ENCODE measurements around the gene SCAANT1.
A peak's percentile ranks its signal among the peaks of the same experiment; 100 is the strongest.

Gene SCAANT1

DNA sequence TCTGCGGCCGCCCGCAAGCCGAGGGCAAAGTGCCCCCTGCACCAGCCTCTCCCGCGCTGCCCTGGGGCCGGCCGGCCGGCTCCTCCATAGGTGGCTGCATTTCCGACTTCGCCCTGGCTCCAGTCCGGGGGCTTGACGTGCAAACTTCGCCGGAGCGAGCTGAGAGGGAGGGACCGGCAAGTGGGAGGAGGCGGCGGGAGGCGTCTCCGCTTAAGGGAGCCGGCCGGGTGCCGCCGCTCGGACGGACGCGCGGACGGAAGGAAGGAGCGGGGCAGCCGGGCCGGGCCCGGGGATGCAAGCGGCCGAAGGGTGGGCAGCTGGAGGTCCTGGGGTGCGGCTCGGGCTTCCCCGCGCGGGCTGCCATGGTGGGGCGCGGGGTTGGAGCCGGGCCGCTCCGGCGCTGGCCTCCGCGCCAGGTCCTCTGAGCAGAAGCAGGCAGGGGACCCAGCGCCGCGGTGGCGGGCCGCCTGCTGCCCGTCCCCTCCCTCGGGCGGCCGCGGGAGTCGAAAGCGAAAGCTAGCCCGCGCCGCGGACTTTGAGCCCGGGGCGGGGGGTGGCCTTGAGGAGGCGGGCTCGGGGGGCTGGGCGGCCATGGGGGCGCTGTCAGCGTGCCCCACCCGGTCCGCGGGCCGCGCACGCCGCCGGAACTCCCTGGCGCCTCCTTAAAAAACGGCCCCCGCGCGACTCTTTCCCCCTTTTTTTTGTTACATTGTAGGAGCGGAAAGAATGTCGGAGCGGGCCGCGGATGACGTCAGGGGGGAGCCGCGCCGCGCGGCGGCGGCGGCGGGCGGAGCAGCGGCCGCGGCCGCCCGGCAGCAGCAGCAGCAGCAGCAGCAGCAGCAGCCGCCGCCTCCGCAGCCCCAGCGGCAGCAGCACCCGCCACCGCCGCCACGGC is at the start of gene SCAANT1:
TSS of gene SCAANT1 (minus strand) at position 511 of the 895 bp plus-strand sequence.
- Histone ChIP-seq H3K36me3 (ENCODE audit: control insufficient read depth, low read length) (peaks cover 40% of the 10 kb centered on the region), H3K79me2 (ENCODE audit: control insufficient read depth, low read length) (peaks cover 46% of the 10 kb centered on the region), H3K4me3 (ENCODE audit: low read length) (peak within 1 kb of the TSS; percentile 84), H3K27ac (ENCODE audit: low read depth, low read length) (peak within 1 kb of the TSS; percentile 72), H3K4me1 (ENCODE audit: control insufficient read depth, low read length) (peaks cover 30% of the 10 kb centered on the region), H4K20me1 (ENCODE audit: control insufficient read depth, insufficient read depth, low read depth, low read length) (0 out of 2 replicates have a peak, but pooled peaks cover 3% of the 10 kb centered on the region), H3K9me2 (replicated peaks; ENCODE audit: control insufficient read depth, low read length) (no peaks in the 10 kb centered on the region), H3K9me3 (ENCODE audit: control insufficient read depth, insufficient read depth, low read length) (no peaks in the 10 kb centered on the region), H3F3A (ENCODE audit: control insufficient read depth, insufficient read depth) (peaks cover 31% of the 10 kb centered on the region), H3K27me3 (ENCODE audit: control insufficient read depth, low read length) (no peaks in the 10 kb centered on the region), H3K4me2 (ENCODE audit: low read length) (peak within 1 kb of the TSS; percentile 94)
- TF ChIP-seq, protein P1, sequence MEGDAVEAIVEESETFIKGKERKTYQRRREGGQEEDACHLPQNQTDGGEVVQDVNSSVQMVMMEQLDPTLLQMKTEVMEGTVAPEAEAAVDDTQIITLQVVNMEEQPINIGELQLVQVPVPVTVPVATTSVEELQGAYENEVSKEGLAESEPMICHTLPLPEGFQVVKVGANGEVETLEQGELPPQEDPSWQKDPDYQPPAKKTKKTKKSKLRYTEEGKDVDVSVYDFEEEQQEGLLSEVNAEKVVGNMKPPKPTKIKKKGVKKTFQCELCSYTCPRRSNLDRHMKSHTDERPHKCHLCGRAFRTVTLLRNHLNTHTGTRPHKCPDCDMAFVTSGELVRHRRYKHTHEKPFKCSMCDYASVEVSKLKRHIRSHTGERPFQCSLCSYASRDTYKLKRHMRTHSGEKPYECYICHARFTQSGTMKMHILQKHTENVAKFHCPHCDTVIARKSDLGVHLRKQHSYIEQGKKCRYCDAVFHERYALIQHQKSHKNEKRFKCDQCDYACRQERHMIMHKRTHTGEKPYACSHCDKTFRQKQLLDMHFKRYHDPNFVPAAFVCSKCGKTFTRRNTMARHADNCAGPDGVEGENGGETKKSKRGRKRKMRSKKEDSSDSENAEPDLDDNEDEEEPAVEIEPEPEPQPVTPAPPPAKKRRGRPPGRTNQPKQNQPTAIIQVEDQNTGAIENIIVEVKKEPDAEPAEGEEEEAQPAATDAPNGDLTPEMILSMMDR (IDR thresholded peaks at IDR 0.05; ENCODE audit: low read depth, low read length, poor library complexity, severe bottlenecking) = no peak
- no peak for TF ChIP-seq EZH2phosphoT487 (IDR thresholded peaks at IDR 0.05; ENCODE audit: borderline replicate concordance, low read length)

DNA sequence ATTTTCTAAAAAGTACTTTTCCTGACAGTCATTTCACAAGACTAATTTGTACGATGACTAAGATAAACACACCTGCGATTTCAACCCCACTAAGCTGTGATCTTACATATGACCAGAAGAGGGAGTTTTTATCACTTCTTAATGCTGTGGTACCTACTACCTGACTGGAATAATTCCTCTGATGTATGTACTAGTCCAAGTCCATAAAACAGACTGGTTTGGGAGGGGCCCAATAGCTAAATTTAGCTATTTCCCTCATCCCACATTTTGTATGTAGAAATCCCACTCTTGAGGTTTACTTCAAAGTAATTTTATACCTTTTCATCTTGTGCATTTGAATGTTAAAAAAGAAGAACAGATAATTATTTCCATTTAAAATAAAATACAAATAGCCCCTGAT is 49.7 kb upstream of the SCAANT1 start:
- Histone ChIP-seq H4K20me1 (ENCODE audit: control insufficient read depth, insufficient read depth, low read depth, low read length) (no peaks in the 10 kb centered on the region), H3K4me3 (ENCODE audit: low read length) (no peak overlapping the region), H3K4me2 (ENCODE audit: low read length) (no peak overlapping the region), H3K9me2 (replicated peaks; ENCODE audit: control insufficient read depth, low read length) (no peaks in the 10 kb centered on the region), H3K79me2 (ENCODE audit: control insufficient read depth, low read length) (peaks cover 38% of the 10 kb centered on the region), H3K36me3 (ENCODE audit: control insufficient read depth, low read length) (peaks cover 4% of the 10 kb centered on the region), H3K27me3 (ENCODE audit: control insufficient read depth, low read length) (no peaks in the 10 kb centered on the region), H3F3A (ENCODE audit: control insufficient read depth, insufficient read depth) (peaks cover 4% of the 10 kb centered on the region; the same call in 1 of the 2 replicates), H3K27ac (ENCODE audit: low read depth, low read length) (no peak overlapping the region), H3K4me1 (ENCODE audit: control insufficient read depth, low read length) (peaks cover 43% of the 10 kb centered on the region), H3K9me3 (ENCODE audit: control insufficient read depth, insufficient read depth, low read length) (no peaks in the 10 kb centered on the region)
- TF ChIP-seq EZH2phosphoT487 (IDR thresholded peaks at IDR 0.05; ENCODE audit: borderline replicate concordance, low read length) = no peak
- TF ChIP-seq, protein P1 (IDR thresholded peaks at IDR 0.05; ENCODE audit: low read depth, low read length, poor library complexity, severe bottlenecking) = peak; percentile 60

DNA sequence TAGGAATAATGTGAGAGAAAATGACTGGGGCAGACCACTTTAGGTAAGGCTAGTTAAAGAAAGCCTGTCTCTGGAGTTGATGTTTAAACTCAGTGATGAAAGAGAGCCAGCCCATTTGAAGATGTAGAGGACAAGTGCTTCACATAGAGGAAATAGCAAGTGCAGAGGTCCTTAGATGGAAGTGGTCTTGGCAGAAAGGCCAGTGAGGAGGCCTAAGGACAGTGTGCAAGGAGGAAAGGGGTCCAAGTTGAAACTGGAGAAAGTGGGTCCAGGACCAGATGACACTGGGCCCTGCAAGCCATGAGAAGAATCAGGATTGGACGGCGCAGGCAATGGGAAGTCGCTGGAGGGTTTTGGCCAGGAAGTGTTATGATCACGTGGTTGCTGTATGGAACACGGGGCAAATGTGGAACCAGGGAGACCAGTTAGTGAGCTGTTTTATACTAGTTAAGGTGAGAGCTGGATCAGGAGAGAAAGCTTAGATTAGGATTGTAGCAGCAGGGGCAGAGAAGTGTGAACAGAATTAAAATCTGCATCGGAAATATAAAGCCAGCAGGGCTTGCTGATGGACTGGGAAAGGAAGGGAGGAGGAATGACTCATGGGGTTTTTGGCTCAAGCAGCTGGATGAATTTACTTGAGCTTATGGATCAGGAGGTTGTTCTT is 48.0 kb upstream of the SCAANT1 start:
- H3K9me2 ChIP-seq (replicated peaks; ENCODE audit: control insufficient read depth, low read length) = no peaks in the 10 kb centered on the region
- no peak overlapping the region for H3K4me3 ChIP-seq (ENCODE audit: low read length)
- peaks cover 36% of the 10 kb centered on the region for H3K4me1 ChIP-seq (ENCODE audit: control insufficient read depth, low read length)
- peaks cover 39% of the 10 kb centered on the region for H3K79me2 ChIP-seq (ENCODE audit: control insufficient read depth, low read length)
- no peak overlapping the region for H3K4me2 ChIP-seq (ENCODE audit: low read length)
- TF ChIP-seq, protein P1 (IDR thresholded peaks at IDR 0.05; ENCODE audit: low read depth, low read length, poor library complexity, severe bottlenecking) = no peak
- no peak for TF ChIP-seq EZH2phosphoT487 (IDR thresholded peaks at IDR 0.05; ENCODE audit: borderline replicate concordance, low read length)
- H3K27ac ChIP-seq (ENCODE audit: low read depth, low read length) = no peak overlapping the region
- peaks cover 15% of the 10 kb centered on the region for H3K36me3 ChIP-seq (ENCODE audit: control insufficient read depth, low read length)
- H4K20me1 ChIP-seq (ENCODE audit: control insufficient read depth, insufficient read depth, low read depth, low read length) = no peaks in the 10 kb centered on the region
- H3K27me3 ChIP-seq (ENCODE audit: control insufficient read depth, low read length) = no peaks in the 10 kb centered on the region
- H3K9me3 ChIP-seq (ENCODE audit: control insufficient read depth, insufficient read depth, low read length) = no peaks in the 10 kb centered on the region
- H3F3A ChIP-seq (ENCODE audit: control insufficient read depth, insufficient read depth) = peaks cover 4% of the 10 kb centered on the region; the same call in 1 of the 2 replicates

Measured in DOHH2 (cell line).